ENCODE data around the gene CAMK4.
"Not testable (repeated sequence)": the region's sequence is repeated elsewhere in the genome, so short reads cannot be mapped to it uniquely, and the experiment has no call there.

Gene CAMK4

DNA sequence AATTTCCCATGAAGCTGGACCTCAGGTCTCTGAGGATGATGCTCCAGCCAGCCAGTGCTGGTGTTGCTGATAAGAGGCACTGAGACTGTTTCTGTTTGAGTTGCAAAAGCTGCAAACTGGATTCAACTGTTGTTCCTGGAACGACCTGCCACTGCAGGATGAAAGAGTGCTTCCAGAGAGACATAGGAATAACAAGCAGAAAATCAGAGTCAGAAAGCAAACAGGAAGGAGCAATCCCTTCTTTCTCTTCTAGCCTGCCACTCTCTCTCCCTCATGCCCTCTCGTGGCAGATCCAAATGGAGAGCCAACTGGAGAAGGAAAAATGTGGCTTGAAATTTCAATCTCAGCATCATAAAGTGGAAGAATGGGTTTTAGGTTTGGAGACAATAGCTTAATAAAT lies 177.7 kb downstream of the CAMK4 start:
- no peak overlapping the region for H3K4me3 ChIP-seq (ENCODE audit: low read depth, low read length)
- no peaks in the 10 kb centered on the region for H3K4me1 ChIP-seq
- H3K4me2 ChIP-seq (ENCODE audit: low read length) = no peak overlapping the region
- H3K9me3 ChIP-seq (ENCODE audit: control insufficient read depth, low read length) = no peaks in the 10 kb centered on the region
- H3K27ac ChIP-seq = no peak overlapping the region
- H3K79me2 ChIP-seq = no peaks in the 10 kb centered on the region
- H3K27me3 ChIP-seq (ENCODE audit: control insufficient read depth, insufficient read depth, low read length) = no peaks in the 10 kb centered on the region
- H2AFZ ChIP-seq = no peak overlapping the region
- H3K36me3 ChIP-seq (ENCODE audit: control insufficient read depth, insufficient read depth, low read length) = no peaks in the 10 kb centered on the region
- no peak overlapping the region for H3K9ac ChIP-seq
- TF ChIP-seq, protein P1, sequence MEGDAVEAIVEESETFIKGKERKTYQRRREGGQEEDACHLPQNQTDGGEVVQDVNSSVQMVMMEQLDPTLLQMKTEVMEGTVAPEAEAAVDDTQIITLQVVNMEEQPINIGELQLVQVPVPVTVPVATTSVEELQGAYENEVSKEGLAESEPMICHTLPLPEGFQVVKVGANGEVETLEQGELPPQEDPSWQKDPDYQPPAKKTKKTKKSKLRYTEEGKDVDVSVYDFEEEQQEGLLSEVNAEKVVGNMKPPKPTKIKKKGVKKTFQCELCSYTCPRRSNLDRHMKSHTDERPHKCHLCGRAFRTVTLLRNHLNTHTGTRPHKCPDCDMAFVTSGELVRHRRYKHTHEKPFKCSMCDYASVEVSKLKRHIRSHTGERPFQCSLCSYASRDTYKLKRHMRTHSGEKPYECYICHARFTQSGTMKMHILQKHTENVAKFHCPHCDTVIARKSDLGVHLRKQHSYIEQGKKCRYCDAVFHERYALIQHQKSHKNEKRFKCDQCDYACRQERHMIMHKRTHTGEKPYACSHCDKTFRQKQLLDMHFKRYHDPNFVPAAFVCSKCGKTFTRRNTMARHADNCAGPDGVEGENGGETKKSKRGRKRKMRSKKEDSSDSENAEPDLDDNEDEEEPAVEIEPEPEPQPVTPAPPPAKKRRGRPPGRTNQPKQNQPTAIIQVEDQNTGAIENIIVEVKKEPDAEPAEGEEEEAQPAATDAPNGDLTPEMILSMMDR (IDR thresholded peaks at IDR 0.05) = no peak

DNA sequence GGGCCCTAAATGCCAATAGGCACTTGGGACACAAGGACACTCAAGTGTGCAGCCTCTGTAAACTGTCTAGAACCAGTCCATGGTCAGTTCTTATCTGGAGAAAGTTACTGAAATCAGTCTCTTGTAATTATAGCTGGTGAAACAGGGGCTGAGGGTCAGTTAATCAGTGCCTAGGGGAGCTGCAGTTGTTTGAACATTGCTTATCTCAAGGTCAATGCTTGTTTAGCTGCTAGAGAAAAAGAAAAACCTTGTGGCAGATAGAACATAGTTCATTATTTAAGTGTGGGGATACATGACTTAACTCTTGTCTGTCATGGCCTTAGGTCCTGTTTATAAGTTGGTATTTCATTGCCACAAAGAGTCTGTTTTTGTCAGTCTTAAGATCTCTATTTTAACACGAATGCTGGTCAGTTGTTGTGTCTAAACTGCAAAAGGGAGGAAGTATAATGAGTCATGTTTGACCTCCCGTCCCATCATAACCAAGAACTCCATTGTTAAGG lies 180.1 kb downstream of the CAMK4 start:
- Histone ChIP-seq H3K4me1 (no peaks in the 10 kb centered on the region), H3K36me3 (ENCODE audit: control insufficient read depth, insufficient read depth, low read length) (no peaks in the 10 kb centered on the region), H3K27me3 (ENCODE audit: control insufficient read depth, insufficient read depth, low read length) (no peaks in the 10 kb centered on the region), H3K27ac (no peak overlapping the region), H3K79me2 (no peaks in the 10 kb centered on the region), H3K4me2 (ENCODE audit: low read length) (no peak overlapping the region), H2AFZ (no peak overlapping the region), H3K4me3 (ENCODE audit: low read depth, low read length) (no peak overlapping the region), H3K9ac (no peak overlapping the region), H3K9me3 (ENCODE audit: control insufficient read depth, low read length) (no peaks in the 10 kb centered on the region)
- TF ChIP-seq, protein P1 (IDR thresholded peaks at IDR 0.05) = no peak

DNA sequence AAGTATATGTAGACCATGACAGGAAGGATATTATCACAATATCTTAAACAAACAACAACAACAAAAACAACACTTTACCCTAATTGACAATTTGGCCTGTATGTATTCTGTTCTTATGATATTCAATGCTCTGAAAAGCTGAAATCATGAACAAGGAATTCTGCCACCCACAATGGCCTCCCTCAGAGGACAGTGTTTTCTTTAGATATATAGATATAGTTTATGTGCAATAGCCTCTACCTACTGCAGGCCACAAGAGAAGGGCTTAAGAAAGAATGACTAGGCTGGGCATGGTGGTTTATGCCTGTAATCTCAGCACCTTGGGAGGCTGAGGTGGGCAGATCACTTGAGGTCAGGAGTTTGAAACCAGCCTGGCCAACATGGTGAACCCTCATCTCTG lies 183.4 kb downstream of the CAMK4 start:
- Histone ChIP-seq H3K4me2 (ENCODE audit: low read length) (no peak overlapping the region), H2AFZ (no peak overlapping the region), H3K4me3 (ENCODE audit: low read depth, low read length) (no peak overlapping the region), H3K9me3 (ENCODE audit: control insufficient read depth, low read length) (no peaks in the 10 kb centered on the region), H3K4me1 (no peaks in the 10 kb centered on the region), H3K9ac (no peak overlapping the region), H3K27me3 (ENCODE audit: control insufficient read depth, insufficient read depth, low read length) (no peaks in the 10 kb centered on the region), H3K27ac (no peak overlapping the region), H3K79me2 (no peaks in the 10 kb centered on the region), H3K36me3 (ENCODE audit: control insufficient read depth, insufficient read depth, low read length) (no peaks in the 10 kb centered on the region)
- TF ChIP-seq, protein P1 (IDR thresholded peaks at IDR 0.05) = no peak

DNA sequence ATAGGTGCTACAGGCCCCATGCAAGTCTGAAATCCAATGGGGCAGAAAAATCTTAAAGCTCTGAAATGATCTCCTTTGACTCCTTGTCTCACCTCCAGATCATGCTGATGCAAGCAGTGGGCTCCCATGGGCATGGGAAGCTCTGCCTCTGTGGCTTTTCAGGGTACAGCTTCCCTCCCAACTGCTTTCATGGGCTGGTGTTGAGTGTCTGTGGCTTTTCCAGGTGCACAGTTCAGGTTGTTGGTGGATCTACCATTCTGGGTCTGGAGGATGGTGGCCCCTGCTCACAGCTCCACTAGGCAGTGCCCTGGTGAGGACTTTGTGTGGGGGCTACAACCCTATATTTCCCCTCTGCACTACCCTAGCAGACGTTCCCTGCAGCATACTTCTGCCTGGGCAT lies 184.6 kb downstream of the CAMK4 start:
- Histone ChIP-seq H3K4me1 (no peaks in the 10 kb centered on the region), H3K27me3 (ENCODE audit: control insufficient read depth, insufficient read depth, low read length) (no peaks in the 10 kb centered on the region), H3K9me3 (ENCODE audit: control insufficient read depth, low read length) (no peaks in the 10 kb centered on the region), H3K27ac (no peak overlapping the region), H3K4me3 (ENCODE audit: low read depth, low read length) (no peak overlapping the region), H2AFZ (no peak overlapping the region), H3K79me2 (no peaks in the 10 kb centered on the region), H3K36me3 (ENCODE audit: control insufficient read depth, insufficient read depth, low read length) (no peaks in the 10 kb centered on the region), H3K9ac (no peak overlapping the region), H3K4me2 (ENCODE audit: low read length) (no peak overlapping the region)
- TF ChIP-seq, protein P1 (IDR thresholded peaks at IDR 0.05) = no peak

DNA sequence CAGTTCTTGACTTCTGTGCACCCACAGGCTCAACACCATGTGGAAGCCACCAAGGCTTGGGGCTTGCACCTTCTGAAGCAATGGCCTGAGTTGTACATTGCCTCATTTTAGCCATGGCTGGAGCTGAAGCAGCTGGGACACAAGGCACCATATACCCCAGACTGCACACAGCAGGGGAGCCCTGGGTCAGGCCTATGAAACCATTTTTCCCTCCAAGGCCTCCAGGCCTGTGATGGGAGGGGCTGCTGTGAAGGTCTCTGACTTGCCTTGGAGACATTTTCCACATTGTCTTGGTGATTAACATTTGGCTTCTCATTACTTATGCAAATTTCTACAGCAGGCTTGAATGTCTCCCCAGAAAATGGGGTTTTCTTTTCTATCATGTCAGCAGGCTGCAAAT lies 185.1 kb downstream of the CAMK4 start:
- not testable (repeated sequence) for H3K4me2 ChIP-seq (ENCODE audit: low read length); H3K4me3 ChIP-seq (ENCODE audit: low read depth, low read length); H3K27me3 ChIP-seq (ENCODE audit: control insufficient read depth, insufficient read depth, low read length); H3K9me3 ChIP-seq (ENCODE audit: control insufficient read depth, low read length); H3K79me2 ChIP-seq; H3K36me3 ChIP-seq (ENCODE audit: control insufficient read depth, insufficient read depth, low read length); H3K4me1 ChIP-seq; H3K27ac ChIP-seq; H2AFZ ChIP-seq; H3K9ac ChIP-seq

DNA sequence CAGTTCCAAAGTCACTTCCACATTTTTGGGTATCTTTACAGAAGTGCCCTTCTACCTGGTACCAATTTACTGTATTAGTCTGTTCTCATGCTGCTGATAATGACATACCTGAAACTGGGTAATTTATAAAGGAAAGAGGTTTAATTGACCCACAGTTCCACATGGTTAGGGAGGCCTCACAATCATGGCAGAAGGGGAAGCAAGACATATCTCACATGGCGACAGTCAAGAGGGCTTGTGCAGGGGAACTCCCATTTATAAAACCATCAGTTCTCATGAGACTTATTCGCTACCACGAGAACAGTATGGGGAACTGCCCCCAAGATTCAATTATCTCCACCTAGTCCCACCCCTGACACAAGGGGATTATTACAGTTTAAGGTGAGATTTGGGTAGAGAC lies 185.9 kb downstream of the CAMK4 start:
- not testable (repeated sequence) for H3K4me2 ChIP-seq (ENCODE audit: low read length); H3K27me3 ChIP-seq (ENCODE audit: control insufficient read depth, insufficient read depth, low read length); H3K4me3 ChIP-seq (ENCODE audit: low read depth, low read length); H3K36me3 ChIP-seq (ENCODE audit: control insufficient read depth, insufficient read depth, low read length); H2AFZ ChIP-seq; H3K4me1 ChIP-seq; H3K27ac ChIP-seq; H3K9me3 ChIP-seq (ENCODE audit: control insufficient read depth, low read length); H3K79me2 ChIP-seq; H3K9ac ChIP-seq
